Hepatocyte (in vitro differentiated cells): Measurements from ENCODE around the gene C11orf91. TPM values are rescaled to one million over a fixed set of nuclear protein-coding genes. Genes with fewer than 3 reads are reported as not detected.

Experiments used
- DNase-seq: peaks from one replicate; pipeline ENCODE4 v3.0.0-alpha.2; 2016; ENCODE audit warnings: low spot score
- H2AFZ ChIP-seq: fragments of 200-600 bp; sonication (generic); 2 replicates; pipeline ENCODE4 v1.6.0; 2016; ENCODE audit warnings: antibody characterized with exemption, mild to moderate bottlenecking
- H3K27ac ChIP-seq: fragments of 200-600 bp; sonication (generic); 2 replicates; pipeline ENCODE4 v1.5.1; 2016; ENCODE audit warnings: mild to moderate bottlenecking
- H3K27me3 ChIP-seq: fragments of 200-600 bp; sonication (generic); 2 replicates; pipeline ENCODE4 v1.6.1; 2016
- H3K36me3 ChIP-seq: fragments of 200-600 bp; sonication (generic); replicated peaks from 2 replicates; pipeline ENCODE4 v1.5.1; 2016; ENCODE audit warnings: low read depth; ENCODE audit not compliant: insufficient read depth
- H3K4me1 ChIP-seq: fragments of 200-600 bp; sonication (generic); 2 replicates; pipeline ENCODE4 v1.5.1; 2016; ENCODE audit warnings: mild to moderate bottlenecking, moderate library complexity; ENCODE audit not compliant: insufficient read depth
- H3K4me2 ChIP-seq: fragments of 200-600 bp; sonication (generic); 2 replicates; pipeline ENCODE4 v1.6.0; 2016
- H3K4me3 ChIP-seq: fragments of 200-600 bp; sonication (generic); 2 replicates; pipeline ENCODE4 v1.5.1; 2016; ENCODE audit warnings: mild to moderate bottlenecking
- H3K79me2 ChIP-seq: fragments of 200-600 bp; sonication (generic); 2 replicates; pipeline ENCODE4 v1.6.0; 2017; ENCODE audit warnings: mild to moderate bottlenecking
- H3K9me2 ChIP-seq: fragments of 200-600 bp; sonication (generic); replicated peaks from 2 replicates; pipeline ENCODE4 v1.6.0; 2017; ENCODE audit warnings: mild to moderate bottlenecking; ENCODE audit not compliant: insufficient read depth
- H3K9me3 ChIP-seq: fragments of 200-600 bp; sonication (generic); 2 replicates; pipeline ENCODE4 v1.5.1; 2016; ENCODE audit warnings: low read depth, mild to moderate bottlenecking
- H4K20me1 ChIP-seq: fragments of 200-600 bp; sonication (generic); 2 replicates; pipeline ENCODE4 v1.6.0; 2016; ENCODE audit warnings: mild to moderate bottlenecking; ENCODE audit not compliant: insufficient read depth, poor library complexity, severe bottlenecking
- EZH2 ChIP-seq: fragments of 200-600 bp; sonication (generic); IDR thresholded peaks from 2 replicates; pipeline ENCODE4 v1.6.1; 2016; ENCODE audit warnings: antibody characterized with exemption, mild to moderate bottlenecking, borderline replicate concordance
- EZH2phosphoT487 ChIP-seq: fragments of 200-600 bp; sonication (generic); IDR thresholded peaks from one replicate; pipeline ENCODE4 v1.6.1; 2018; ENCODE audit warnings: antibody characterized with exemption, mild to moderate bottlenecking, low read depth, moderate library complexity; ENCODE audit not compliant: unreplicated experiment, severe bottlenecking
- WGBS: methylation state at CpG from one replicate; pipeline ENCODE4 v1.1.6; 2016; ENCODE audit warnings: low lambda C conversion rate; ENCODE audit errors: missing lambda C conversion rate; 5-methylcytosine and 5-hydroxymethylcytosine counted together
- polyA plus RNA-seq: library from polyadenylated mRNA; unstranded; fragments of >200 nt; fragmentation: Nextera tagmentation; extraction: Ambion mirVana; gene quantifications from 2 replicates; pipeline ENCODE4 v1.2.1, GENCODE V29; 2016
- total RNA-seq: library from RNA; depleted of rRNA; stranded (reverse); fragments of >200 nt; gene quantifications from 2 replicates; pipeline ENCODE4 v1.2.3, GENCODE V29; 2014
- TF ChIP-seq, protein P1 (sequence below): fragments of 200-600 bp; sonication (generic); IDR thresholded peaks from 2 replicates; pipeline ENCODE4 v1.5.1; 2016; ENCODE audit warnings: antibody characterized with exemption, mild to moderate bottlenecking; ENCODE audit not compliant: poor library complexity

The C11orf91 gene
- total and polyA plus RNA-seq, 2 experiments from 2014 or later: not detected

GRCh38 chr11:33718440-33718839 lies 17.8 kb upstream of the C11orf91 start:
- Histone ChIP-seq H3K79me2 (peaks cover 50% of the 10 kb centered on the region), H3K9me2 (no peaks in the 10 kb centered on the region), H2AFZ (no peak overlapping the region), H3K36me3 (no peaks in the 10 kb centered on the region), H3K27me3 (no peaks in the 10 kb centered on the region), H3K27ac (no peak overlapping the region), H3K4me3 (no peak overlapping the region), H3K4me2 (no peak overlapping the region), H4K20me1 (peaks cover 21% of the 10 kb centered on the region), H3K9me3 (no peaks in the 10 kb centered on the region), H3K4me1 (peaks cover 23% of the 10 kb centered on the region)
- 88% methylated on average over 2 of the region's 2 CpGs for WGBS
- DNase-seq: no peak
- TF ChIP-seq EZH2 (no peak), EZH2phosphoT487 (no peak)
- TF ChIP-seq, protein P1, sequence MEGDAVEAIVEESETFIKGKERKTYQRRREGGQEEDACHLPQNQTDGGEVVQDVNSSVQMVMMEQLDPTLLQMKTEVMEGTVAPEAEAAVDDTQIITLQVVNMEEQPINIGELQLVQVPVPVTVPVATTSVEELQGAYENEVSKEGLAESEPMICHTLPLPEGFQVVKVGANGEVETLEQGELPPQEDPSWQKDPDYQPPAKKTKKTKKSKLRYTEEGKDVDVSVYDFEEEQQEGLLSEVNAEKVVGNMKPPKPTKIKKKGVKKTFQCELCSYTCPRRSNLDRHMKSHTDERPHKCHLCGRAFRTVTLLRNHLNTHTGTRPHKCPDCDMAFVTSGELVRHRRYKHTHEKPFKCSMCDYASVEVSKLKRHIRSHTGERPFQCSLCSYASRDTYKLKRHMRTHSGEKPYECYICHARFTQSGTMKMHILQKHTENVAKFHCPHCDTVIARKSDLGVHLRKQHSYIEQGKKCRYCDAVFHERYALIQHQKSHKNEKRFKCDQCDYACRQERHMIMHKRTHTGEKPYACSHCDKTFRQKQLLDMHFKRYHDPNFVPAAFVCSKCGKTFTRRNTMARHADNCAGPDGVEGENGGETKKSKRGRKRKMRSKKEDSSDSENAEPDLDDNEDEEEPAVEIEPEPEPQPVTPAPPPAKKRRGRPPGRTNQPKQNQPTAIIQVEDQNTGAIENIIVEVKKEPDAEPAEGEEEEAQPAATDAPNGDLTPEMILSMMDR: no peak

DNA sequence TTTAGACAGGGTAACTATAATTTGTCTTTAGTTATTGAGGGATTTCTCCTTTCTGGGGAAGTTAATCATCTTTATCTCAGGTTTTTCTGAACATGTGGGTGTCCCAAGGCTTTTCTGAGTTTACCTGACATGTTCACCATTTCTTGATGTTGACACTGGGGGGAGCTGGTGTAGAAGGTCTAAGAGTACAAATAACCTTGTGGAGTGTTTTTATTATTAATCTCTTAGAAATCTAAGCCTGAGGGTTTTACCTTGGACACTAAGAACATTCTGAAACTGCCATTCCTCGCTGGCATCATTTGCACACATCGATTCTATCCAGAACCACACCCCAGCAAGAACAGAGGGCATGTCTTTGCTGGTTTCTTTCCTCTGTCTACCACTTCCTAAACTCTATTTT lies 15.6 kb upstream of the C11orf91 start:
- no peaks in the 10 kb centered on the region for H3K9me2 ChIP-seq
- 83% methylated on average over 2 of the region's 2 CpGs for WGBS
- H3K4me3 ChIP-seq: no peak overlapping the region
- H3K27ac ChIP-seq: no peak overlapping the region
- no peaks in the 10 kb centered on the region for H3K27me3 ChIP-seq
- no peaks in the 10 kb centered on the region for H3K9me3 ChIP-seq
- no peak overlapping the region for H3K4me2 ChIP-seq
- no peaks in the 10 kb centered on the region for H3K36me3 ChIP-seq
- DNase-seq: no peak
- H3K4me1 ChIP-seq: peaks cover 29% of the 10 kb centered on the region
- no peak overlapping the region for H2AFZ ChIP-seq
- H3K79me2 ChIP-seq: peaks cover 42% of the 10 kb centered on the region
- peaks cover 14% of the 10 kb centered on the region for H4K20me1 ChIP-seq
- no peak for TF ChIP-seq EZH2phosphoT487
- TF ChIP-seq, protein P1: peak; percentile 40

- TF ChIP-seq EZH2 (no peak), EZH2phosphoT487 (no peak)
- TF ChIP-seq, protein P1: no peak
- Histone ChIP-seq H3K27ac (peak overlapping the region; percentile 54), H3K4me2 (no peak overlapping the region), H3K27me3 (no peaks in the 10 kb centered on the region), H3K9me3 (no peaks in the 10 kb centered on the region), H2AFZ (no peak overlapping the region), H3K4me1 (peaks cover 29% of the 10 kb centered on the region), H3K4me3 (no peak overlapping the region), H4K20me1 (peaks cover 12% of the 10 kb centered on the region), H3K79me2 (peaks cover 27% of the 10 kb centered on the region), H3K36me3 (no peaks in the 10 kb centered on the region), H3K9me2 (no peaks in the 10 kb centered on the region)
- DNase-seq: no peak
- 71% methylated on average over 4 of the region's 4 CpGs for WGBS
These were observed 13.3 kb upstream of the C11orf91 start for GRCh38 chr11:33713856-33714398.
